SK-N-SH (cell line): ENCODE data around the gene ITGA1. TPM values are rescaled to one million over a fixed set of nuclear protein-coding genes. Genes with fewer than 3 reads are reported as not detected.

Experiments
- CTCF ChIA-PET: fragments of 300-600, 350-600 bp; formaldehyde crosslinking; extraction: SDS; loops from one replicate; lab custom pipeline; 2021; lab: Yijun Ruan, JAX
- POLR2A ChIA-PET: fragments of 350-600 bp; sonication (Branson Sonifier 250); formaldehyde crosslinking; extraction: SDS; loops from one replicate; lab custom pipeline; 2020; ENCODE audit warnings: antibody characterized with exemption, inconsistent platforms; lab: Yijun Ruan, JAX
- DNase-seq: peaks from one replicate; pipeline ENCODE4 v3.0.0; 2012
- H2AFZ ChIP-seq: fragments of 200-600 bp; sonication (generic); 2 replicates; pipeline ENCODE4 v1.8.1; 2016; ENCODE audit warnings: antibody characterized with exemption, mild to moderate bottlenecking, low read depth
- H3F3A ChIP-seq: fragments of 200-600 bp; sonication (generic); replicated peaks from 2 replicates; pipeline ENCODE3; 2016; ENCODE audit warnings: antibody characterized with exemption, mild to moderate bottlenecking; ENCODE audit not compliant: insufficient read depth
- H3K27ac ChIP-seq, 2 experiments: fragments of 200-500 bp in 1 of 2; fragments of 200-600 bp in 1 of 2; sonication (Bioruptor generic) in 1 of 2; sonication (generic), shearing (Covaris generic) in 1 of 2; 2 replicates each; pipeline versions ENCODE4 v1.5.1 to v1.6.1; 2014 to 2016; ENCODE audit warnings: low read depth in 2 of 2, inconsistent platforms in 1 of 2, low read length in 1 of 2, mild to moderate bottlenecking in 1 of 2, mixed read lengths in 1 of 2
- H3K27me3 ChIP-seq: fragments of 200-600 bp; sonication (generic), shearing (Covaris generic); 2 replicates; pipeline ENCODE4 v1.6.1; 2016; ENCODE audit warnings: mixed run types; ENCODE audit not compliant: insufficient read depth
- H3K36me3 ChIP-seq, 2 experiments: fragments of 200-500 bp in 1 of 2; fragments of 200-600 bp in 1 of 2; sonication (Bioruptor generic) in 1 of 2; sonication (generic) in 1 of 2; replicated peaks in 1 of 2; 2 replicates each; pipeline versions ENCODE3 to v1.5.1; 2014 to 2016; ENCODE audit warnings: low read length in 1 of 2, mild to moderate bottlenecking in 1 of 2; ENCODE audit not compliant: insufficient read depth in 2 of 2, control insufficient read depth in 1 of 2
- H3K4me1 ChIP-seq, 2 experiments: fragments of 200-500 bp in 1 of 2; fragments of 200-600 bp in 1 of 2; sonication (Bioruptor generic) in 1 of 2; sonication (generic), shearing (Covaris generic) in 1 of 2; 2 replicates each; pipeline versions ENCODE4 v1.5.1 to v1.6.1; 2014 to 2016; ENCODE audit warnings: low read depth in 1 of 2, low read length in 1 of 2, mixed run types in 1 of 2; ENCODE audit not compliant: insufficient read depth in 2 of 2, control insufficient read depth in 1 of 2
- H3K4me2 ChIP-seq: fragments of 200-600 bp; sonication (generic), shearing (Covaris generic); 2 replicates; pipeline ENCODE4 v1.6.1; 2017; ENCODE audit warnings: mixed run types
- H3K4me3 ChIP-seq, 2 experiments: fragments of 200-500 bp in 1 of 2; fragments of 200-600 bp in 1 of 2; sonication (Bioruptor generic) in 1 of 2; sonication (generic), shearing (Covaris generic) in 1 of 2; 2 replicates each; pipeline versions ENCODE4 v1.5.1 to v1.8.1; 2014 to 2016; ENCODE audit warnings: low read depth in 2 of 2, inconsistent platforms in 1 of 2, low read length in 1 of 2, mild to moderate bottlenecking in 1 of 2, mixed read lengths in 1 of 2, moderate library complexity in 1 of 2
- H3K79me2 ChIP-seq: fragments of 200-600 bp; sonication (generic); 2 replicates; pipeline ENCODE4 v1.8.1; 2017; ENCODE audit warnings: mild to moderate bottlenecking; ENCODE audit not compliant: insufficient read depth
- H3K9ac ChIP-seq: fragments of 200-600 bp; sonication (generic); 2 replicates; pipeline ENCODE4 v1.6.1; 2017; ENCODE audit warnings: mixed run types
- H3K9me2 ChIP-seq: fragments of 200-600 bp; sonication (generic); 2 replicates; pipeline ENCODE4 v1.6.1; 2017; ENCODE audit warnings: mixed run types
- H3K9me3 ChIP-seq: fragments of 200-600 bp; sonication (generic); 2 replicates; pipeline ENCODE4 v1.6.1; 2017; ENCODE audit warnings: mixed run types, mild to moderate bottlenecking, moderate library complexity
- H4K20me1 ChIP-seq: fragments of 200-600 bp; sonication (generic); 2 replicates; pipeline ENCODE4 v1.6.1; 2017; ENCODE audit warnings: mild to moderate bottlenecking, mixed run types; ENCODE audit not compliant: insufficient read depth
- ELF1 ChIP-seq: IDR thresholded peaks from 2 replicates; pipeline ENCODE4 v1.4.0; 2012
- FOSL2 ChIP-seq: IDR thresholded peaks from 2 replicates; pipeline ENCODE4 v1.4.0; 2012; ENCODE audit warnings: low read depth, mild to moderate bottlenecking, moderate library complexity, borderline replicate concordance
- FOXJ3 ChIP-seq: sonication (generic); formaldehyde crosslinking; IDR thresholded peaks from 2 replicates; pipeline ENCODE4 v1.5.1; 2020; ENCODE audit warnings: mild to moderate bottlenecking, missing genetic modification reagents
- FOXM1 ChIP-seq: IDR thresholded peaks from 2 replicates; pipeline ENCODE4 v1.4.0; 2012; ENCODE audit warnings: low read depth, mild to moderate bottlenecking
- GABPA ChIP-seq: IDR thresholded peaks from 2 replicates; pipeline ENCODE4 v1.4.0; 2012; ENCODE audit warnings: low read depth, mild to moderate bottlenecking
- MAX ChIP-seq: IDR thresholded peaks from 2 replicates; pipeline ENCODE4 v1.4.0; 2012; ENCODE audit warnings: low read depth
- MEF2A ChIP-seq: IDR thresholded peaks from 2 replicates; pipeline ENCODE4 v1.4.0; 2012; ENCODE audit warnings: low read depth, borderline replicate concordance
- RAD21 ChIP-seq: IDR thresholded peaks from 2 replicates; pipeline ENCODE4 v1.6.1; 2012; ENCODE audit warnings: mild to moderate bottlenecking, low read length
- RCOR1 ChIP-seq: fragments of 150-350 bp; IDR thresholded peaks from 2 replicates; pipeline ENCODE4 v1.6.1; 2017; ENCODE audit warnings: antibody characterized with exemption, low read length
- REST ChIP-seq: IDR thresholded peaks from 2 replicates; pipeline ENCODE4 v1.6.1; 2012; ENCODE audit warnings: mild to moderate bottlenecking, low read depth, low read length, moderate library complexity
- RXRA ChIP-seq: IDR thresholded peaks from 2 replicates; pipeline ENCODE4 v1.4.0; 2012; ENCODE audit warnings: low read depth, mild to moderate bottlenecking, borderline replicate concordance
- TCF12 ChIP-seq: IDR thresholded peaks from 2 replicates; pipeline ENCODE4 v1.4.0; 2012
- TEAD4 ChIP-seq: IDR thresholded peaks from 2 replicates; pipeline ENCODE4 v1.4.0; 2012; ENCODE audit warnings: mild to moderate bottlenecking, borderline replicate concordance; ENCODE audit not compliant: insufficient read depth
- USF1 ChIP-seq: IDR thresholded peaks from 2 replicates; pipeline ENCODE4 v1.4.0; 2012; ENCODE audit warnings: low read depth, borderline replicate concordance
- YY1 ChIP-seq: IDR thresholded peaks from 2 replicates; pipeline ENCODE4 v1.4.0; 2012; ENCODE audit warnings: low read depth, mild to moderate bottlenecking
- WGBS: methylation state at CpG from one replicate; pipeline ENCODE4 v1.1.6; 2017; ENCODE audit warnings: low lambda C conversion rate; 5-methylcytosine and 5-hydroxymethylcytosine counted together
- polyA plus RNA-seq, 3 experiments: library from polyadenylated mRNA; depleted of rRNA; stranded (reverse); fragments of >200 nt; gene quantifications; 2 replicates each; pipeline ENCODE4 v1.2.3, GENCODE V29; 2012

Gene ITGA1
- polyA plus RNA-seq, 1 of the 3 experiments (the other 2 are of a cell fraction), result 7.7 TPM

GRCh38 chr5:52827815-52828214 is 40.1 kb downstream of the ITGA1 start:
- Histone ChIP-seq H4K20me1 (no peaks in the 10 kb centered on the region), H3K4me2 (no peak overlapping the region), H3K36me3 (no peaks in the 10 kb centered on the region), H3K79me2 (no peaks in the 10 kb centered on the region), H3K9me2 (no peaks in the 10 kb centered on the region), H2AFZ (no peak overlapping the region), H3F3A (no peaks in the 10 kb centered on the region), H3K4me3 (no peak overlapping the region), H3K27ac (no peak overlapping the region), H3K27me3 (no peaks in the 10 kb centered on the region), H3K4me1 (no peaks in the 10 kb centered on the region; a peak in 1 of 4 replicates), H3K9me3 (no peaks in the 10 kb centered on the region; the same call in 1 of the 2 replicates), H3K9ac (no peak overlapping the region)
- TF ChIP-seq YY1, result no peak
- no peak for TF ChIP-seq MAX
- no peak for TF ChIP-seq USF1
- TF ChIP-seq FOXJ3, result no peak
- no peak for TF ChIP-seq GABPA
- no peak for TF ChIP-seq MEF2A
- TF ChIP-seq FOXM1, result no peak
- TF ChIP-seq REST, result no peak
- TF ChIP-seq TCF12, result no peak
- TF ChIP-seq RAD21, result no peak
- TF ChIP-seq TEAD4, result no peak
- TF ChIP-seq RXRA, result no peak
- ChIA-PET POLR2A (no interaction called here), CTCF (no interaction called here)
- DNase-seq, result no peak
- WGBS, result 71% methylated on average over 1 of the region's 1 CpG

- Histone ChIP-seq H3K4me1 (no peaks in the 10 kb centered on the region; a peak in 1 of 4 replicates), H3K36me3 (no peaks in the 10 kb centered on the region), H3K79me2 (no peaks in the 10 kb centered on the region), H3K9ac (no peak overlapping the region), H3K27ac (no peak overlapping the region), H4K20me1 (no peaks in the 10 kb centered on the region), H2AFZ (no peak overlapping the region), H3K27me3 (no peaks in the 10 kb centered on the region), H3K9me2 (no peaks in the 10 kb centered on the region), H3F3A (no peaks in the 10 kb centered on the region), H3K4me2 (no peak overlapping the region), H3K4me3 (no peak overlapping the region), H3K9me3 (no peaks in the 10 kb centered on the region; the same call in 1 of the 2 replicates)
- CTCF ChIA-PET, result no interaction called here
- POLR2A ChIA-PET, result no interaction called here
- no peak for DNase-seq
- TF ChIP-seq FOSL2 (no peak), RCOR1 (no peak), ELF1 (no peak)
These were observed 41.9 kb downstream of the ITGA1 start for GRCh38 chr5:52829664-52830063.
